Tibial artery (tissue), 4 donors: ENCODE measurements around the gene CUX1.

Source experiments
- DNase-seq, 2 donors: peaks; one replicate each; pipeline ENCODE4 v3.0.0-alpha.2; 2019
- H3K27ac ChIP-seq, 2 donors: fragments of 200-600 bp; sonication (generic) in 1 of 2; 1 replicate in 1 of 2; 2 replicates in 1 of 2; pipeline ENCODE4 v1.5.1; 2018 to 2019; ENCODE audit warnings: mild to moderate bottlenecking in 1 of 2
- H3K27me3 ChIP-seq, 2 donors: fragments of 200-600 bp; sonication (generic) in 1 of 2; one replicate each; pipeline versions ENCODE4 v1.5.1 to v1.6.0; 2016 to 2019
- H3K36me3 ChIP-seq, 3 donors: fragments of 200-600 bp; sonication (generic) in 2 of 3; one replicate each; pipeline ENCODE4 v1.5.1; 2016 to 2019; ENCODE audit warnings: mild to moderate bottlenecking in 2 of 3
- H3K4me1 ChIP-seq, 4 donors: fragments of 200-600 bp; sonication (generic) in 2 of 4; 1 replicate in 3 of 4; 2 replicates in 1 of 4; pipeline ENCODE4 v1.5.1; 2016 to 2019
- H3K4me3 ChIP-seq, 2 donors: fragments of 200-600 bp; sonication (generic) in 1 of 2; 1 replicate in 1 of 2; 2 replicates in 1 of 2; pipeline ENCODE4 v1.5.1; 2018 to 2019; ENCODE audit warnings: mild to moderate bottlenecking in 2 of 2
- H3K9me3 ChIP-seq, 3 donors: fragments of 200-600 bp; sonication (generic) in 1 of 3; one replicate each; pipeline ENCODE4 v1.5.1; 2016 to 2019
- intact Hi-C: fragments of 100-400 bp; cut with DNase I; formaldehyde crosslinking; loops from one replicate; pipeline ENCODE4 v1.15.0; 2023; ENCODE audit warnings: low total_unique reads
- TF ChIP-seq, protein P1 (sequence below), 2 experiments: fragments of 200-600 bp in 1 of 2; fragments of 450-650 bp in 1 of 2; IDR thresholded peaks; one replicate each; pipeline ENCODE4 v1.5.1; 2017 to 2019; ENCODE audit warnings: antibody characterized with exemption in 2 of 2, mild to moderate bottlenecking in 1 of 2, moderate library complexity in 1 of 2

The CUX1 gene

DNA sequence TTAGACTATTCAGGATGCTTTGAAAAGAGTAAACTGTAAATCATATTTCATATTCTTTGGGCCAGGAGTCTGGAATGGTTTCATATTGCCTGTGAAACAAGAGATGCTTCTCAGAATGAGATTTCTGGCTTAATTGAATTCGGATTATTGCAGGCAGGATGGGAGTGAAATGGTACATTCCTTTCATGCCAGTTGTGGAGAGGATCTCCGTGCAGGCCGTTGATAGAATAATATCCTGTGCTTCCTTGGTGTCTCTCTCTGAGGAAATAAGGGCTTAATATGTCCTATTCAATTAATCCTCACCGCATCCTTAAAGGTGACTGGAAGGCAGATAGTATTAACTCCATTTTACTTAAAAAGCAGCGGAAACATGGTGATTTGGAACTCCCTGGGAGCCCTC is 56.6 kb downstream of the CUX1 start:
- Histone ChIP-seq H3K4me3 (no peak overlapping the region), H3K4me1 (peaks cover 0 to 18% (median 3%) of the 10 kb centered on the region in 4 donors), H3K36me3 (no peaks in the 10 kb centered on the region), H3K27me3 (no peaks in the 10 kb centered on the region), H3K27ac (no peak overlapping the region), H3K9me3 (no peaks in the 10 kb centered on the region)
- no peak for DNase-seq
- TF ChIP-seq, protein P1, sequence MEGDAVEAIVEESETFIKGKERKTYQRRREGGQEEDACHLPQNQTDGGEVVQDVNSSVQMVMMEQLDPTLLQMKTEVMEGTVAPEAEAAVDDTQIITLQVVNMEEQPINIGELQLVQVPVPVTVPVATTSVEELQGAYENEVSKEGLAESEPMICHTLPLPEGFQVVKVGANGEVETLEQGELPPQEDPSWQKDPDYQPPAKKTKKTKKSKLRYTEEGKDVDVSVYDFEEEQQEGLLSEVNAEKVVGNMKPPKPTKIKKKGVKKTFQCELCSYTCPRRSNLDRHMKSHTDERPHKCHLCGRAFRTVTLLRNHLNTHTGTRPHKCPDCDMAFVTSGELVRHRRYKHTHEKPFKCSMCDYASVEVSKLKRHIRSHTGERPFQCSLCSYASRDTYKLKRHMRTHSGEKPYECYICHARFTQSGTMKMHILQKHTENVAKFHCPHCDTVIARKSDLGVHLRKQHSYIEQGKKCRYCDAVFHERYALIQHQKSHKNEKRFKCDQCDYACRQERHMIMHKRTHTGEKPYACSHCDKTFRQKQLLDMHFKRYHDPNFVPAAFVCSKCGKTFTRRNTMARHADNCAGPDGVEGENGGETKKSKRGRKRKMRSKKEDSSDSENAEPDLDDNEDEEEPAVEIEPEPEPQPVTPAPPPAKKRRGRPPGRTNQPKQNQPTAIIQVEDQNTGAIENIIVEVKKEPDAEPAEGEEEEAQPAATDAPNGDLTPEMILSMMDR (IDR thresholded peaks at IDR 0.05) = no peak
- intact Hi-C loops = no loop called here

DNA sequence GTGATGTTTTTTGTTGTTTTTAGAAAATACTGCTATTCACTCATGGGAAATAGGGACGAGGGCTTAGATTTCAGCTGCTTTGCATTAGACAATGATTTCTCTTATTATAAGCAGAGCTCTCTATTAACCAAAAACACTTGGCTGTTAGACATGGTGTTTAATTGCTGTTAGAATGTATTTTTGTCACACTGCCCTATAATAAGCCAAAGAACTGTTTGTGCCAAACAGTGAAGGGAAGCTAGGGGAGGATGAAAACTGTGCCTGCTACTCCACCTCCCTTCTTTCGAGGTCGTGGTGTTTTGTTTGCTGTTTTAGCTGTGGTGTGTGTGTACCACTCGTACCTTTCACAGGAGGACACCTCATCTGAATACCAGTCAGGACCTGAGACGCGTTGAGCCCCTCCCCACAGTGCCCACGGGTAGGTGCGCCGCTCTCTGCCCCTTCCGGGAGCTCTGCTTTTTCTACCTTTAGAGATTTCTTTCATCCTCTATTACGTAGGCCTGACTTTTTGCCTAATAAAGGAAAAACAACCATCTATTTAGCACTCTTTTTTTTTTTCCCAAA is 57.9 kb downstream of the CUX1 start:
- TF ChIP-seq, protein P1 (IDR thresholded peaks at IDR 0.05) = no peak

DNA sequence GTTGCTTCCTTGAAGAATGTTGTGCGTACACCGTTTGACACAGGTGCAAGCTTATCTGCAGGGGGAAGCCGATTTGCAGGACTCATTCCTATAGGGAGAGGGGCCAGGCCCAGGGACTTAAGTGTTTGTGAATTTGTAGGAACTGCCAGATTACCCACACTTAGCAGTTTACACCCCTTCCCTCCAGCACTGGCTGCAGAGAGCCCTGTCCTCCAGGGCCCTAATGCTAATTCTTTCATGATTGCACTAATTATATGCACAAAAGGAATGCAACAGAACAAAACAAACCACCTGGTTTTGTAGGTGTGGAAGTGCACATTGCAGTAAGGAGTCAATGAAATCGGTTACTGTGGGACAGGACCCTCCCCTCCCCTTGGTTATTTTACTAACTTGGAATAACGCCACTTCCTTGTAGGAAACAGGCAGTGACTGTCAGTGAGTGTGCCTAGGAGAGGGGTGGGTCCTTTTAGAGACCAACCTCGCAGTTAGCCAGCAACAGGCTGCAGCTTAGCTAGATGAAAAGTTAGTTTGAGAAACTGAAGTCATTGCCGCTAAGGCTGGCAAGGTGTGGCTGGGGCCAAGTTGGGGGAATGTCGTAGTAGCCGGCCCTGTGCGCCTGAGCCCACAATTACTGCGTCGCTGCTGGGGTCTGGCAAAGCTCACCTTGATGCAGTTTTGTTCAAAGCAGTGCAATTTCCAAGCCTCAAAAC is 60.6 kb downstream of the CUX1 start:
- H3K27ac ChIP-seq = no peak overlapping the region
- intact Hi-C loops = no loop called here
- DNase-seq = no peak
- H3K27me3 ChIP-seq = no peaks in the 10 kb centered on the region
- no peaks in the 10 kb centered on the region for H3K9me3 ChIP-seq
- peaks cover 5 to 41% (median 12%) of the 10 kb centered on the region in 4 donors for H3K4me1 ChIP-seq
- H3K36me3 ChIP-seq = no peaks in the 10 kb centered on the region
- TF ChIP-seq, protein P1 (IDR thresholded peaks at IDR 0.05) = no peak
- H3K4me3 ChIP-seq = no peak overlapping the region

More for the DNA sequence above, 57.9 kb downstream of the CUX1 start:
- intact Hi-C loops = no loop called here
- Histone ChIP-seq H3K27ac (no peak overlapping the region), H3K4me1 (peaks cover 0 to 16% (median under 1%) of the 10 kb centered on the region in 4 donors), H3K36me3 (no peaks in the 10 kb centered on the region), H3K27me3 (no peaks in the 10 kb centered on the region), H3K9me3 (no peaks in the 10 kb centered on the region), H3K4me3 (no peak overlapping the region)
- DNase-seq = no peak

DNA sequence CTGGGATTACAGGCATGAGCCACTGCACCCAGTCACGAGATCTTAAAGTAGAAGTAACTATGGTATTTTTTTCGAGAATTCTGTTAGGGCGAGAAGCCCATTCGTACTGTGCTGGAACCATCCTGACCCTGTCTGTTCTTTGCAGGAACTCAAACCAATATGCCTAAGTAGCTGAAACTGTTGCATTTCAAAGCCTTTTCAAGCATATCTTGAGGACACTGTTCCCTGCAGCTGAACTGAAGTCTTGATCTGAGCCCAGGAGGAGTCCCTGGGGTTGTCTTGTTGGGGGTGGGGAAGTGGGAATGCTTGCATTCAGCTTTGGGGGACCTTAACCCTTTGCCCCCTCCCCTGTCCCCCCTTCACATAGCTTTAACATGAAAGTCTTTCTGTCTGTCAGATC is 61.5 kb downstream of the CUX1 start:
- peaks cover 5 to 50% (median 16%) of the 10 kb centered on the region in 4 donors for H3K4me1 ChIP-seq
- no peak overlapping the region for H3K27ac ChIP-seq
- no peak for DNase-seq
- no peaks in the 10 kb centered on the region for H3K36me3 ChIP-seq
- no peak overlapping the region for H3K4me3 ChIP-seq
- no peaks in the 10 kb centered on the region for H3K9me3 ChIP-seq
- intact Hi-C loops = no loop called here
- TF ChIP-seq, protein P1 (IDR thresholded peaks at IDR 0.05) = no peak
- H3K27me3 ChIP-seq = no peaks in the 10 kb centered on the region

DNA sequence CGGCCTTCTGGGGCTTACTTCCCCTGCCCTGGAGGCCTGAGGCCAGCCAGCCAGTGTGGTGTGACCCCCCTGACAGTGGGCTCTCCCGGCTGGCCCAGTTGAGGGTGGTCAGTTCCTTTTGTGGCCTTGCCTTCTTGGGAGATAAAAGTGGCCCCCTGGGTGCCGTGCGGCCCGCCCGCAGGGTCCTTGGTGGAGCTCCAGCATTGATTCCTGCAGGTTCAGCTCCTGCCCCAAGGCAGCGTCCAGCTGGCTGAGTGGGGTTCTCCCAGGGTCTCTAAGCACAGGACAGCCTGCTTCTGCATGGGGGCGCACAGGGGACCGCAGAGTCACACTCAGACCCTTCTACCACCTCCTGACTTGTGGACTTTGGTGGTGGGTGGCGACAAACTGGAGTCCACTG is 62.1 kb downstream of the CUX1 start:
- no peaks in the 10 kb centered on the region for H3K9me3 ChIP-seq
- H3K4me3 ChIP-seq = no peak overlapping the region
- no peak overlapping the region for H3K27ac ChIP-seq
- peaks cover 5 to 53% (median 16%) of the 10 kb centered on the region in 4 donors for H3K4me1 ChIP-seq
- H3K27me3 ChIP-seq = no peaks in the 10 kb centered on the region
- intact Hi-C loops = no loop called here
- DNase-seq = no peak
- H3K36me3 ChIP-seq = no peaks in the 10 kb centered on the region
- TF ChIP-seq, protein P1 (IDR thresholded peaks at IDR 0.05) = no peak
